Left lung (tissue), 10 donors: Measurements from ENCODE around the gene MED23. TPM values are rescaled to one million over a fixed set of nuclear protein-coding genes. Genes with fewer than 3 reads are reported as not detected.
"Not testable (repeated sequence)": the region's sequence is repeated elsewhere in the genome, so short reads cannot be mapped to it uniquely, and the experiment has no call there.

Experiments used
- ATAC-seq: fragments of 200-7000 bp; cut with Tn5 transposase; one replicate; pipeline ENCODE4 v1.9.1; 2020; ENCODE audit warnings: moderate library complexity
- DNase-seq, 4 donors: peaks; one replicate each; pipeline ENCODE4 v3.0.0-alpha.2; 2013 to 2020
- H3K27ac ChIP-seq, 2 donors: fragments of 200-600 bp; sonication (generic) in 1 of 2; one replicate each; pipeline versions ENCODE4 v1.5.0 to v1.8.0; 2020 to 2021
- H3K27me3 ChIP-seq, 2 donors: fragments of 200-600 bp; sonication (generic) in 1 of 2; one replicate each; pipeline versions ENCODE4 v1.5.0 to v1.8.0; 2020 to 2021
- H3K36me3 ChIP-seq, 2 donors: fragments of 200-600 bp; sonication (generic) in 1 of 2; one replicate each; pipeline versions ENCODE4 v1.5.0 to v1.8.0; 2020 to 2021
- H3K4me1 ChIP-seq, 2 donors: fragments of 200-600 bp; one replicate each; pipeline ENCODE4 v1.8.0; 2021
- H3K4me3 ChIP-seq, 2 donors: fragments of 200-600 bp; sonication (generic) in 1 of 2; one replicate each; pipeline versions ENCODE4 v1.5.0 to v1.8.0; 2020 to 2021; ENCODE audit warnings: mild to moderate bottlenecking in 1 of 2
- H3K9me3 ChIP-seq, 2 donors: fragments of 200-600 bp; sonication (generic) in 1 of 2; one replicate each; pipeline versions ENCODE4 v1.5.0 to v1.8.0; 2020 to 2021
- CTCF ChIP-seq, 2 donors: fragments of 200-600 bp; sonication (generic) in 1 of 2; IDR thresholded peaks; one replicate each; pipeline versions ENCODE4 v1.5.0 to v1.8.0; 2021; ENCODE audit warnings: antibody characterized with exemption in 2 of 2
- intact Hi-C, 2 donors: fragments of 100-400 bp; cut with DNase I; formaldehyde crosslinking; loops; one replicate each; pipeline versions ENCODE4 v1.11.2 to v1.14.2; 2022
- polyA plus RNA-seq, 6 donors: library from polyadenylated mRNA; unstranded; fragments of 120-200 nt; gene quantifications; one replicate each; pipeline ENCODE4 v1.2.1, GENCODE V29; 2013; ENCODE audit not compliant: insufficient read length in 6 of 6
- total RNA-seq, 2 donors: library from RNA; stranded (reverse); fragmentation: NEBNext Ultra II Directional; extraction: Animal tissue kit (Norgen Biotek cat#: 25700); gene quantifications; one replicate each; pipeline ENCODE4 v1.2.1, GENCODE V29; 2021
- donor health status: DM: no; HTN: yes; CAD: no.
- donor health status: DM: no; HTN: no; CAD: no.

The MED23 gene
- total and polyA plus RNA-seq, 8 donors = 25.9 to 62.5 (median 52.6) TPM

GRCh38 chr6:131547488-131547887 lies 80.6 kb downstream of the MED23 start:
- DNase-seq (no peak), ATAC-seq (no peak)
- intact Hi-C loops = no loop called here
- Histone ChIP-seq H3K27me3 (no peaks in the 10 kb centered on the region), H3K36me3 (no peaks in the 10 kb centered on the region), H3K4me3 (no peak overlapping the region), H3K4me1 (no peaks in the 10 kb centered on the region), H3K27ac (no peak overlapping the region), H3K9me3 (peaks cover 0 to 3% of the 10 kb centered on the region in 2 donors)
- TF ChIP-seq CTCF (IDR thresholded peaks at IDR 0.05) = no peak

- Histone ChIP-seq H3K36me3 (no peaks in the 10 kb centered on the region), H3K9me3 (peaks cover 0 to 3% of the 10 kb centered on the region in 2 donors), H3K4me1 (no peaks in the 10 kb centered on the region), H3K4me3 (no peak overlapping the region), H3K27me3 (no peaks in the 10 kb centered on the region), H3K27ac (no peak overlapping the region)
- no peak for DNase-seq
- intact Hi-C loops = no loop called here
- no peak for TF ChIP-seq CTCF (IDR thresholded peaks at IDR 0.05)
- no peak for ATAC-seq
Observed at GRCh38 chr6:131545317-131545716, 82.7 kb downstream of the MED23 start.

GRCh38 chr6:131538615-131539014 lies 89.4 kb downstream of the MED23 start:
- H3K36me3 ChIP-seq, H3K9me3 ChIP-seq, DNase-seq, H3K27me3 ChIP-seq, H3K27ac ChIP-seq, H3K4me3 ChIP-seq, ATAC-seq, H3K4me1 ChIP-seq: not testable (repeated sequence)
- intact Hi-C loops = loop anchor here in 1 of 2 donors (10.0 kb wide), 1 partner anchor 354 kb away; no protein-coding TSS in a partner anchor

- intact Hi-C loops = loop anchor here in 1 of 2 donors (10.0 kb wide), 1 partner anchor 348 kb away; no protein-coding TSS in a partner anchor
- no peaks in the 10 kb centered on the region for H3K9me3 ChIP-seq
- DNase-seq (no peak), ATAC-seq (no peak)
- no peaks in the 10 kb centered on the region for H3K4me1 ChIP-seq
- H3K27me3 ChIP-seq = no peaks in the 10 kb centered on the region
- H3K36me3 ChIP-seq = no peaks in the 10 kb centered on the region
- no peak overlapping the region for H3K4me3 ChIP-seq
- no peak for TF ChIP-seq CTCF (IDR thresholded peaks at IDR 0.05)
- H3K27ac ChIP-seq = no peak overlapping the region
Observed at GRCh38 chr6:131532580-131533039, 95.4 kb downstream of the MED23 start.

GRCh38 chr6:131531681-131532080 lies 96.4 kb downstream of the MED23 start:
- not testable (repeated sequence) for H3K4me1 ChIP-seq, H3K27me3 ChIP-seq, H3K4me3 ChIP-seq, H3K27ac ChIP-seq, H3K9me3 ChIP-seq, ATAC-seq, H3K36me3 ChIP-seq
- peak in 1 of 4 donors; percentile 53 for DNase-seq
- intact Hi-C loops = loop anchor here in 1 of 2 donors (10.0 kb wide), 1 partner anchor 347 kb away; no protein-coding TSS in a partner anchor

- intact Hi-C loops = loop anchor here in 1 of 2 donors (10.0 kb wide), 1 partner anchor 346 kb away; no protein-coding TSS in a partner anchor
- not testable (repeated sequence) for ATAC-seq, H3K4me1 ChIP-seq, H3K36me3 ChIP-seq, H3K27me3 ChIP-seq, H3K9me3 ChIP-seq, DNase-seq, H3K4me3 ChIP-seq, H3K27ac ChIP-seq
Observed at GRCh38 chr6:131530936-131531335, 97.1 kb downstream of the MED23 start.
